ENCODE measurements around the gene CACNA1B.
"Not testable (repeated sequence)": the region's sequence is repeated elsewhere in the genome, so short reads cannot be mapped to it uniquely, and the experiment has no call there.

CACNA1B gene

GRCh38 chr9:138118601-138119071 lies 241.1 kb downstream of the CACNA1B start:
- no peak overlapping the region for H3K4me3 ChIP-seq (ENCODE audit: low read length)
- no peaks in the 10 kb centered on the region for H3K4me1 ChIP-seq (ENCODE audit: control insufficient read depth, insufficient read depth, low read length)
- H3K27me3 ChIP-seq (ENCODE audit: control insufficient read depth, insufficient read depth, low read length): no peaks in the 10 kb centered on the region
- no peak overlapping the region for H3K9ac ChIP-seq (ENCODE audit: low read length)
- no peaks in the 10 kb centered on the region for H3K36me3 ChIP-seq (ENCODE audit: control insufficient read depth, insufficient read depth, low read length)
- no peaks in the 10 kb centered on the region for H3K9me3 ChIP-seq (ENCODE audit: control insufficient read depth, low read length)

GRCh38 chr9:138119202-138120027 lies 241.8 kb downstream of the CACNA1B start:
- Histone ChIP-seq H3K9ac (ENCODE audit: low read length) (no peak overlapping the region), H3K4me1 (ENCODE audit: control insufficient read depth, insufficient read depth, low read length) (no peaks in the 10 kb centered on the region), H3K4me3 (ENCODE audit: low read length) (no peak overlapping the region), H3K27me3 (ENCODE audit: control insufficient read depth, insufficient read depth, low read length) (no peaks in the 10 kb centered on the region), H3K36me3 (ENCODE audit: control insufficient read depth, insufficient read depth, low read length) (no peaks in the 10 kb centered on the region), H3K9me3 (ENCODE audit: control insufficient read depth, low read length) (no peaks in the 10 kb centered on the region)

GRCh38 chr9:138120072-138120471 lies 242.5 kb downstream of the CACNA1B start:
- H3K36me3 ChIP-seq (ENCODE audit: control insufficient read depth, insufficient read depth, low read length): no peaks in the 10 kb centered on the region

GRCh38 chr9:138120511-138121437 lies 243.2 kb downstream of the CACNA1B start:
- H3K4me3 ChIP-seq (ENCODE audit: low read length): no peak overlapping the region
- H3K4me1 ChIP-seq (ENCODE audit: control insufficient read depth, insufficient read depth, low read length): no peaks in the 10 kb centered on the region
- no peaks in the 10 kb centered on the region for H3K9me3 ChIP-seq (ENCODE audit: control insufficient read depth, low read length)
- no peaks in the 10 kb centered on the region for H3K36me3 ChIP-seq (ENCODE audit: control insufficient read depth, insufficient read depth, low read length)
- H3K9ac ChIP-seq (ENCODE audit: low read length): no peak overlapping the region
- no peaks in the 10 kb centered on the region for H3K27me3 ChIP-seq (ENCODE audit: control insufficient read depth, insufficient read depth, low read length)

More at GRCh38 chr9:138120072-138120471, 242.5 kb downstream of the CACNA1B start:
- H3K9me3 ChIP-seq (ENCODE audit: control insufficient read depth, low read length): no peaks in the 10 kb centered on the region
- H3K4me1 ChIP-seq (ENCODE audit: control insufficient read depth, insufficient read depth, low read length): no peaks in the 10 kb centered on the region
- no peaks in the 10 kb centered on the region for H3K27me3 ChIP-seq (ENCODE audit: control insufficient read depth, insufficient read depth, low read length)
- no peak overlapping the region for H3K4me3 ChIP-seq (ENCODE audit: low read length)
- no peak overlapping the region for H3K9ac ChIP-seq (ENCODE audit: low read length)

GRCh38 chr9:138121438-138122050 lies 244.0 kb downstream of the CACNA1B start:
- no peaks in the 10 kb centered on the region for H3K36me3 ChIP-seq (ENCODE audit: control insufficient read depth, insufficient read depth, low read length)

GRCh38 chr9:138122201-138122600 lies 244.6 kb downstream of the CACNA1B start:
- no peaks in the 10 kb centered on the region for H3K27me3 ChIP-seq (ENCODE audit: control insufficient read depth, insufficient read depth, low read length)
- H3K4me3 ChIP-seq (ENCODE audit: low read length): no peak overlapping the region
- H3K4me1 ChIP-seq (ENCODE audit: control insufficient read depth, insufficient read depth, low read length): no peaks in the 10 kb centered on the region
- H3K9me3 ChIP-seq (ENCODE audit: control insufficient read depth, low read length): no peaks in the 10 kb centered on the region
- H3K36me3 ChIP-seq (ENCODE audit: control insufficient read depth, insufficient read depth, low read length): no peaks in the 10 kb centered on the region
- H3K9ac ChIP-seq (ENCODE audit: low read length): no peak overlapping the region

More at GRCh38 chr9:138121438-138122050, 244.0 kb downstream of the CACNA1B start:
- Histone ChIP-seq H3K9ac (ENCODE audit: low read length) (no peak overlapping the region), H3K4me3 (ENCODE audit: low read length) (no peak overlapping the region), H3K27me3 (ENCODE audit: control insufficient read depth, insufficient read depth, low read length) (no peaks in the 10 kb centered on the region), H3K4me1 (ENCODE audit: control insufficient read depth, insufficient read depth, low read length) (no peaks in the 10 kb centered on the region), H3K9me3 (ENCODE audit: control insufficient read depth, low read length) (no peaks in the 10 kb centered on the region)

- Histone ChIP-seq H3K9me3 (ENCODE audit: control insufficient read depth, low read length) (no peaks in the 10 kb centered on the region), H3K4me1 (ENCODE audit: control insufficient read depth, insufficient read depth, low read length) (no peaks in the 10 kb centered on the region), H3K36me3 (ENCODE audit: control insufficient read depth, insufficient read depth, low read length) (no peaks in the 10 kb centered on the region), H3K27me3 (ENCODE audit: control insufficient read depth, insufficient read depth, low read length) (no peaks in the 10 kb centered on the region), H3K4me3 (ENCODE audit: low read length) (no peak overlapping the region), H3K9ac (ENCODE audit: low read length) (no peak overlapping the region)
These were observed 245.1 kb downstream of the CACNA1B start for GRCh38 chr9:138122676-138123075.

GRCh38 chr9:138123086-138123485 lies 245.5 kb downstream of the CACNA1B start:
- no peak overlapping the region for H3K4me3 ChIP-seq (ENCODE audit: low read length)
- H3K27me3 ChIP-seq (ENCODE audit: control insufficient read depth, insufficient read depth, low read length): no peaks in the 10 kb centered on the region
- H3K9ac ChIP-seq (ENCODE audit: low read length): no peak overlapping the region
- H3K36me3 ChIP-seq (ENCODE audit: control insufficient read depth, insufficient read depth, low read length): no peaks in the 10 kb centered on the region
- H3K9me3 ChIP-seq (ENCODE audit: control insufficient read depth, low read length): no peaks in the 10 kb centered on the region
- H3K4me1 ChIP-seq (ENCODE audit: control insufficient read depth, insufficient read depth, low read length): no peaks in the 10 kb centered on the region

GRCh38 chr9:138126090-138126857 lies 248.7 kb downstream of the CACNA1B start:
- not testable (repeated sequence) for H3K4me3 ChIP-seq (ENCODE audit: low read length); H3K4me1 ChIP-seq (ENCODE audit: control insufficient read depth, insufficient read depth, low read length); H3K36me3 ChIP-seq (ENCODE audit: control insufficient read depth, insufficient read depth, low read length); H3K9me3 ChIP-seq (ENCODE audit: control insufficient read depth, low read length); H3K9ac ChIP-seq (ENCODE audit: low read length); H3K27me3 ChIP-seq (ENCODE audit: control insufficient read depth, insufficient read depth, low read length)

DNA sequence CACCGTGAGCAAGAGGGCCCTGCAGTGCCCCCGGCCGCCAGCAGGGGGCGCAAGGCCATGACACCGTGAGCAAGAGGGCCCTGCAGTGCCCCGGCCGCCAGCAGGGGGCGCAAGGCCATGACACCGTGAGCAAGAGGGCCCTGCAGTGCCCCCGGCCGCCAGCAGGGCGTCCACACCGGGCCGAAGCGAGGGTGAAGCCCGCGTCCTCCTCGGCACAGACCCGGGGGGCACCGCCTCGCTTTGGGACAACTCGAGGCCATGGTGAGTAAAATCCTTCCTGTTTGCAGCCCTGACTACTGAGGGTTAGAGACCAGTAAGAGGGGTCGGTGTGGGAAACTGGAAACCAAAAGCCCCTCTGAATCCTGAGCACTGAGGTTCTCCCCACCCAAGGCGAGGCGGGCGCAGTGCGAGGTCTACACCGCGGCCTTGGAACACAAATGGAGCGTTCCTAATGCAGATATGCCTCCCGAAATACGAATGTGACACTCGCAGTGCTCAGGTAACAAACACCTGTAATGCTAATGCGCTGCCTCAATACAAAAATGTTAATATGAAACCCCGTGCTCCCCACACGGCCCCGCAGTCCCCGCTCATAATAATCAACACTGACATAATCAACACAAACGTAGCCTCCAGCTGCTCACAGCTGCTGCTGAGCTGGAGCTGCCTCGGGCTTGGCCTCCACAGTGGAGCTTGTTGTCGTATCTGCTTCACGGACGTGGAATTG lies 249.4 kb downstream of the CACNA1B start:
- not testable (repeated sequence) for H3K9me3 ChIP-seq (ENCODE audit: control insufficient read depth, low read length); H3K4me3 ChIP-seq (ENCODE audit: low read length); H3K36me3 ChIP-seq (ENCODE audit: control insufficient read depth, insufficient read depth, low read length); H3K9ac ChIP-seq (ENCODE audit: low read length); H3K4me1 ChIP-seq (ENCODE audit: control insufficient read depth, insufficient read depth, low read length); H3K27me3 ChIP-seq (ENCODE audit: control insufficient read depth, insufficient read depth, low read length)

- not testable (repeated sequence) for H3K27me3 ChIP-seq (ENCODE audit: control insufficient read depth, insufficient read depth, low read length); H3K4me1 ChIP-seq (ENCODE audit: control insufficient read depth, insufficient read depth, low read length); H3K9ac ChIP-seq (ENCODE audit: low read length); H3K4me3 ChIP-seq (ENCODE audit: low read length); H3K9me3 ChIP-seq (ENCODE audit: control insufficient read depth, low read length); H3K36me3 ChIP-seq (ENCODE audit: control insufficient read depth, insufficient read depth, low read length)
These were observed 250.4 kb downstream of the CACNA1B start for GRCh38 chr9:138128027-138128426.
